Skeletal muscle satellite cell (primary cell): ENCODE measurements around the gene NLE1.
A peak's percentile ranks its signal among the peaks of the same experiment; 100 is the strongest.
"Not testable (repeated sequence)": the region's sequence is repeated elsewhere in the genome, so short reads cannot be mapped to it uniquely, and the experiment has no call there.

Experiments
- H3K27me3 ChIP-seq: 2 replicates; pipeline ENCODE4 v1.7.0; 2013; ENCODE audit warnings: low read length; ENCODE audit not compliant: control insufficient read depth, insufficient read depth
- H3K36me3 ChIP-seq: 2 replicates; pipeline ENCODE4 v1.7.0; 2013; ENCODE audit warnings: mild to moderate bottlenecking, control low read depth, low read length; ENCODE audit not compliant: insufficient read depth
- H3K4me1 ChIP-seq: 2 replicates; pipeline ENCODE4 v1.7.0; 2013; ENCODE audit warnings: low read length; ENCODE audit not compliant: control insufficient read depth, insufficient read depth
- H3K4me2 ChIP-seq: 2 replicates; pipeline ENCODE4 v1.7.0; 2013; ENCODE audit warnings: mild to moderate bottlenecking, low read length
- H3K4me3 ChIP-seq: 2 replicates; pipeline ENCODE4 v1.7.0; 2013; ENCODE audit warnings: low read length
- H3K9ac ChIP-seq: 2 replicates; pipeline ENCODE4 v1.7.0; 2013; ENCODE audit warnings: mild to moderate bottlenecking, low read depth, low read length, moderate library complexity
- H3K9me3 ChIP-seq: replicated peaks from 2 replicates; pipeline ENCODE4 v1.7.0; 2013; ENCODE audit warnings: mild to moderate bottlenecking, control low read depth, low read length

The NLE1 gene

DNA sequence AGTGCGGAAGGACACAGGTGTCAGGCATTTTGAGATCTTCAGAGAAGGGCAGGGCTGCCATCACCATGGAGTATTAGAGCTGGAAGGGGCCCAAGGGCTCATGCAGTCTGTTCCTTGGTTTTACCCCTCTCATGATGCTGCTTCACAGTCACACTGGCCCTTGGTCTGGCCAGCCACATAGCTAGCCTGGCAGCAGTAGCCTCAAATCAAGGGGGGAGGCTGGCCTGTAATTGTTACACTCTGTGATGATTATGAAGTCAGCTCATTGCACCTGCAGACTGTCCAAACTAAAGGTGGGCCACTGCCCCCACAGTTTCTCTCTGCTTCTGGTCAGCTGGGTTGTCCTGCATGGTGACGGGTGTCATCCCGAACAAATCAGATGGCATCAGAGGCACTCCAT, 20.8 kb downstream of the NLE1 start, which contains the start of gene FNDC8:
FNDC8 (plus strand) TSS at position 301 of the 400 bp plus-strand sequence; CDS start at position 380, 79 bp downstream.
- Histone ChIP-seq H3K36me3 (no peaks in the 10 kb centered on the region), H3K27me3 (no peaks in the 10 kb centered on the region), H3K9ac (no peak within 1 kb of the TSS), H3K4me1 (peaks cover 14% of the 10 kb centered on the region), H3K4me3 (no peak within 1 kb of the TSS), H3K9me3 (no peaks in the 10 kb centered on the region), H3K4me2 (no peak within 1 kb of the TSS)

DNA sequence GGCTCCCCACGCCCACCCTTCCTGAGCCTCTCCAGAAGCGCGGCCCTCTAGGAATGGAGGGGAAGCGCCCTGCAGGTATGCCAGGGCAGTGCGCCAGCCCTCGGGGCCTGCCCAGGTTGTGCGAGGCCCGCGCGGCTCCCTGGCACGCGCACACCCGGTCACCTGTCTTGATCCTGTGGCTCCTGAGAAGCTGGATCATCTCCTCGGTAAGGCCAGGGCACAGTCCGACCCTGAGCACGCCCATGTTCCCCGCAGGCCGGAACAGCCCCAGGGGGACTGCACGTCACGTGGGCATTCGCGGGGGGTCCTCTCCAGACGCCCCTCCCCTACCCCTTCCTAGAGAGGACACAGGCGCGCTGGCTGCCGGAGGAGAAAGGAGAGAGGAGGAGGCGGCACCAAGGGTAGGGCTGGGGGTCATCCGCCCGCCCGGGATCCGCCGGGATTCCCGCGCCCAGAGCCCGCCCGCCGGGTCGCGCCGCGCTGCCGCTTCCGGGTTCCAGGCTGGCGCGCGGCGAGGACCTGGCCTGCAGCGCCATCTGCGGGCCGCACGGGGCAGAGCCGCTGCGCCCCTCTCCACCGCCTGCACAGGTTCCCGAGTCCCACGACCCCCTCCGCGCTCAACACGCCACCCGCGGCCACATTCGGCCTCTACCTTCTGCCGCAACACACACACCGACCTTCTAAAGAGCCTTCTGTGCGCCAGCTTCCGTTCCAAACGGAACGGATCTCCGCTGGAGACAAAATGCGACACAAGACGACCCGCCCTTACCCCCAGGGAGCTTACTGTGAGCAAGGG, 22.5 kb downstream of the NLE1 start, which contains the start of gene RAD51D:
RAD51D (minus strand) TSS at position 491 of the 796 bp plus-strand sequence; CDS start at position 244, 247 bp downstream.
- peak within 1 kb of the TSS; percentile 96 for H3K4me3 ChIP-seq
- peaks cover 18% of the 10 kb centered on the region for H3K4me1 ChIP-seq
- peak within 1 kb of the TSS; percentile 96 for H3K9ac ChIP-seq
- H3K36me3 ChIP-seq = peaks cover 6% of the 10 kb centered on the region
- H3K4me2 ChIP-seq = peak within 1 kb of the TSS; percentile 98
- H3K9me3 ChIP-seq = no peaks in the 10 kb centered on the region
- H3K27me3 ChIP-seq = no peaks in the 10 kb centered on the region

DNA sequence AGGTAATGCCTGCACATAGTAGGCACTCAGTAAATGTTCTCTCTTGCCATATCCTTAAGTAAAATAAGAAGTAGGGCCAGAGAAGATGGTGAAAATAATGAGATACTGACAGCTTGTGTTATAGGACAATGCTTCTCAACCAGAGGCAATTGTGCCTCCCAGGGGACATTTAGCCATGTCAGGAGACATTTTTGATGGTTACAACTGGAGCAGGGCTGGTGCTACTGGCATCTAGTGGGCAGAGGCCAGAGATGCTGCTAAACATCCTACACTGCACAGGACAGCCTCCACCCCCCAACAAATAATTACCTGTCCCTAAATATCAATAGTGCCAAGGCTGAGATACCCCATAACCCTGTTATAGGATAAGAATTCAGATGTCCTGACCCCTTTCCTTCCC, 24.1 kb downstream of the NLE1 start:
- Histone ChIP-seq H3K9me3 (no peaks in the 10 kb centered on the region), H3K4me3 (no peak overlapping the region), H3K4me1 (peaks cover 18% of the 10 kb centered on the region), H3K36me3 (peaks cover 6% of the 10 kb centered on the region), H3K9ac (no peak overlapping the region), H3K4me2 (peak overlapping the region; percentile 98), H3K27me3 (no peaks in the 10 kb centered on the region)

DNA sequence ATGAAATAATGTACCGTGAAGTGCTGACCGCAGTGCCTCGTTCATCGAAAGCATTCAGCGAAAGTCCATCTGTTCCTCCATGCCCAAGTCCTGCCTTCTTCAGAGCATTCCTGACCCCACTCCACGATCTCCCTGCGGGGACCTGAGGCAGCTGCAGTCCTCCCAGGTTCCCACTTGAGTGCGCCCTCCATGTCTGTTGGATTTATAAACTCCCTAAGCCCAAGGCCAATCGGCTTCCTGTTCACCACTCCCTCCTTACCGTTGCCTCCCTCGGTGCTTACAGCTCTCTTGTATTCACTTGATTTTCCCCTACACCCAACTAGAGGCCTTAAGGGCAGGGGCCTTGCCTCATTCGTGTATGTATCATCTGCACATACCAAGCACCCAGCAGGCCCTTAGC, 25.3 kb downstream of the NLE1 start:
- peaks cover 18% of the 10 kb centered on the region for H3K4me1 ChIP-seq
- no peak overlapping the region for H3K4me3 ChIP-seq
- H3K4me2 ChIP-seq = no peak overlapping the region
- no peaks in the 10 kb centered on the region for H3K27me3 ChIP-seq
- no peaks in the 10 kb centered on the region for H3K9me3 ChIP-seq
- H3K9ac ChIP-seq = no peak overlapping the region
- H3K36me3 ChIP-seq = peaks cover 6% of the 10 kb centered on the region

DNA sequence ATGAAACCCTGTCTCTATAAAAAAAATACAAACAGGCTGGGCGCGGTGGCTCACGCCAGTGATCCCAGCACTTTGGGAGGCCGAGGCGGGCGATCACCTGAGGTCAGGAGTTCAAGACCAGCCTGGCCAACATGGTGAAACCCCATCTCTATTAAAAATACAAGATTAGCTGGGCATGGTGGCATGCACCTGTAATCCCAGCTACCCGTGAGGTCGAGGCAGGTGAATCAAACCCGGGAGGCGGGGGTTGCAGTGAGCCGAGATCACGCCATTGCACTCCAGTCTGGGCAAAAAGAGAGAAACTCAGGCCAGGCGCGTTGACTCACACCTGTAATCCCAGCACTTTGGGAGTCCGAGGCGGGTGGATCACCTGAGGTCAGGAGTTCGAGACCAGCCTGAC, 31.3 kb downstream of the NLE1 start:
- not testable (repeated sequence) for H3K4me2 ChIP-seq

DNA sequence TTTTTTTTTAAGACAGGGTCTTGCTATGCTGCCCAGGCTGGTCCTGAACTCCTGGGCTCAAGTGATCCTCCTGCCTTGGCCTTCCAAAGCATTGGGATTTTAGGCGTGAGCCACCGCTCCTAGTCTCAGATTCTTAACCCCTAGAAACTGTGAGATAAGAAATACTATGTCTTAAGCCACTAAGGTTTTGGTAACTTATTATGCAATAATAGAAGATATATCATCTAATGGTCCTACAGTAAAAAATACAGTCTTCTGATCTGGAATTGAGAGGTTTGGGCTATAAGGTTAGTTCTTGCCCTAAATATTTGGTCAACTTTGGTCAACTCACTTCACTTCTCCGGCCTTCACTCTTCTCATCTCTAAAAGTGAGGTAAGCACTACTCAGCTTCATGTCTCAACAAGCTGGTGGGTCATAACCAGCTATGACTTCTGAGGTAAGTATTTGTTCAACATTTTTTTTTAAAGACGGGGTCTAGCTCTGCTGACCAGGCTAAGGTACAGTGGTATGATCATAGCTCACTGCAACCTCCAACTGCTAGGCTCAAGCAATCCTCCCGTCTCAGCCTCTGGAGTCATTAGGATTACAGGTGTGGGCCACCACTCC, 37.2 kb downstream of the NLE1 start:
- H3K36me3 ChIP-seq = peaks cover 41% of the 10 kb centered on the region
- H3K9me3 ChIP-seq = no peaks in the 10 kb centered on the region
- H3K4me2 ChIP-seq = no peak overlapping the region
- no peak overlapping the region for H3K4me3 ChIP-seq
- no peak overlapping the region for H3K9ac ChIP-seq
- H3K4me1 ChIP-seq = no peaks in the 10 kb centered on the region
- H3K27me3 ChIP-seq = no peaks in the 10 kb centered on the region

More for the DNA sequence above, 31.3 kb downstream of the NLE1 start:
- H3K4me1 ChIP-seq, H3K27me3 ChIP-seq, H3K4me3 ChIP-seq, H3K9ac ChIP-seq, H3K9me3 ChIP-seq: not testable (repeated sequence)
- peaks cover 15% of the 10 kb centered on the region for H3K36me3 ChIP-seq

DNA sequence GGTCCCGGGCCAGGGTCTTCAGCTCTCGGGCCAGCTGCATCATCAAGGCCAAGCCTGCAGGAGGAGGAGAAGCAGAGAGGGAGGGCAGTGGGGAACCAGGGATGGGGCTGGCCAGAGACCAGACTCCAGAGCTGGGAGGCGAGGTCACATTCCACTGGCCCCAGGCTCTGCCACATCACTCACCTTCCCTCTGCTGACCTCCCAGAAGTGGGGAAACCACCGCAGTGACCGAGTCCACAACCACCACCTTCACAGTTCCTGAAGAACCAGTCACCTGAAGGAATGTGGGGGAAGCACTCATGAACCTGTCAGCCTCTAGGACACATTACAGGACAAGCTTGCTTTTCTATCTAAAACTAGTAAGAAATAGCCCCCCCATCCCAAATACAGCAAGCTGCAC, 38.8 kb downstream of the NLE1 start:
- no peak overlapping the region for H3K4me2 ChIP-seq
- H3K36me3 ChIP-seq = peaks cover 54% of the 10 kb centered on the region

DNA sequence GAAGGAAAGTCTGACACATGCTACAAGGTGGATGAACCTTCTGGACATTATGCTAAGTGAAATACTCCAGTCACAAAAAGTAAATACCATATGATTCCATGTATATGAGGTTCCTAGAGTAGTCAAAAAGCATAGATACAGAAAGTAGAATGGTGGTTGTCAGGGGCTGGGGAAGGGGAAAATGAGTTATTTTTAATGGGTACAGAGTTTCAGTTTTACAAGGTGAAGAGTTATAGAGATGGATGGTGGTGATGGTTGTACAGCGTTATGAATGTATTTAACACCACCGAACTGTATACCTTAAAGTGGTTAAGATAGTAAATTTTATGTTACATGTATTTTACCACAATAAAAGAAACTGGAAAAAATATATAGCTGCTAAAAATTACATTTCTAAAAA, 40.4 kb downstream of the NLE1 start:
- no peaks in the 10 kb centered on the region for H3K9me3 ChIP-seq
- H3K4me3 ChIP-seq = no peak overlapping the region
- H3K27me3 ChIP-seq = no peaks in the 10 kb centered on the region
- H3K9ac ChIP-seq = no peak overlapping the region
- no peaks in the 10 kb centered on the region for H3K4me1 ChIP-seq
- no peak overlapping the region for H3K4me2 ChIP-seq
- peaks cover 54% of the 10 kb centered on the region for H3K36me3 ChIP-seq

More for the DNA sequence above, 38.8 kb downstream of the NLE1 start:
- no peaks in the 10 kb centered on the region for H3K9me3 ChIP-seq
- no peaks in the 10 kb centered on the region for H3K27me3 ChIP-seq
- no peak overlapping the region for H3K9ac ChIP-seq
- H3K4me3 ChIP-seq = no peak overlapping the region
- H3K4me1 ChIP-seq = no peaks in the 10 kb centered on the region

DNA sequence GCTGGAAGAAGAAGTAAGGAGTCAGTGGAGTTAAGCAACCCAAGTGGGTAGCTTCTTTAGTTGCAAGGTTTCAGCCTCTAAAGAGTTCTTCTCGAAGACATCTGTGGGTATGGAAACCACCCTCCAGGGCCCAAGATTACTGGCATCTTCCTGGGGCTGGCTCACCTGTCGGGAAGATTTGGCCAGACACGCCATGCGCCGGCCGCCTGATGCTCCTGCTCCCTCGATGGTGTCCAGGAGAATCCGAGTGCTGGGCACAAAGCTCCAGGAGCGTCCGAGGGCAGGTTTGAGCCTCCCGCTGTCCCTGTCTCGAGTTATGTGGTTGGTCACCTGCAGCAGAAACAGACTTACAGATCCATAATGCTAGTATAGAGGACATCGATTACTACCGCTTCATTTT, 41.1 kb downstream of the NLE1 start:
- Histone ChIP-seq H3K36me3 (peaks cover 47% of the 10 kb centered on the region), H3K4me1 (no peaks in the 10 kb centered on the region), H3K27me3 (no peaks in the 10 kb centered on the region), H3K4me3 (no peak overlapping the region), H3K4me2 (no peak overlapping the region), H3K9me3 (no peaks in the 10 kb centered on the region), H3K9ac (no peak overlapping the region)

DNA sequence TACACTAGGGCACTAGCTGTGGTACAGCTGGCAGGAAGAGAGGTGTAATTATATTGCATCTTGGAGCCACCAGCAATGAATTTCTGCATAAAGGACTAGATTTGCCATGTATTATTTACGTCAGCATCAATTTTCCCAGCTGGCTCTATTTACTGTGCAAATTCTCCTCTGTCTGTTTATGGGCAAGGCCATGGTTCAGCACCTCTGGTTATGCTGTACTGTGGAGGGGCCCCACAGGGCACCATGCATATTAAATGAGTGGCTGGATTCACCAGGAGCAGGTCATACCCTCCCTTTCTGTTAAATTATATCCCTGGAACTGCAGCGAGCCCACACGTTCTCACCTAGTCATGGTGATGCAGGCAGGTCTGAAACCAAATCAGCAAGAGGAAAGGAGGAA, 42.2 kb downstream of the NLE1 start:
- Histone ChIP-seq H3K27me3 (no peaks in the 10 kb centered on the region), H3K4me1 (peaks cover 4% of the 10 kb centered on the region), H3K36me3 (peaks cover 40% of the 10 kb centered on the region), H3K4me3 (no peak overlapping the region), H3K9ac (no peak overlapping the region), H3K9me3 (no peaks in the 10 kb centered on the region), H3K4me2 (no peak overlapping the region)

DNA sequence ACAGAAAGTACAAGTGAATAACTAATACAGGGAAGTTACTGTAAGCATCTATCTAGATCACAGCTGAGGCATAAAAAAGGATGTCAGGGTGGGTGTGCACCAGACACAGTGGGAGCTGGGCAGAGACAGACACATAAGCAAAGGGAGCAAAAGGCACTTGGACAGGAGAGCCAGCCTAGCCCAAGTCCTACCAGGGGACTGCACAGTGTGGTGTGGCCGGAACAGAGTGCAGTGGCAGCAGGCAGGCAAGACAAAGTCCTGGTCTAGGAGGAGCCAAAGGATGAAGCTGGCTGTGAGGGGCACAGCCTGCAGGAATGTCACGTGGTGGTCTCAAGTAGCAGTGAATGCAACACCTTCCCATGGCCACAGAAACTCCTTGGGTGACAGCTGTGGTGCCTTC, 44.3 kb downstream of the NLE1 start:
- H3K4me3 ChIP-seq = no peak overlapping the region
- no peak overlapping the region for H3K4me2 ChIP-seq
- H3K9ac ChIP-seq = no peak overlapping the region
- H3K27me3 ChIP-seq = no peaks in the 10 kb centered on the region
- no peaks in the 10 kb centered on the region for H3K9me3 ChIP-seq
- H3K36me3 ChIP-seq = peaks cover 31% of the 10 kb centered on the region
- H3K4me1 ChIP-seq = peaks cover 9% of the 10 kb centered on the region
